Fibroblast of villous mesenchyme (primary cell): ENCODE data around the gene RGS2. TPM values are rescaled to one million over a fixed set of nuclear protein-coding genes. Genes with fewer than 3 reads are reported as not detected.

Source experiments
- DNase-seq: peaks from one replicate; pipeline ENCODE4 v3.0.0-alpha.2; 2010; ENCODE audit warnings: low read depth
- H3K4me3 ChIP-seq: 2 replicates; pipeline ENCODE4 v1.5.1; 2011; ENCODE audit warnings: low read depth, mild to moderate bottlenecking, low read length
- total RNA-seq: library from RNA; depleted of rRNA; stranded (reverse); fragments of >200 nt; gene quantifications from 2 replicates; pipeline ENCODE4 v1.2.3, GENCODE V29; 2012
- TF ChIP-seq, protein P1 (sequence below): IDR thresholded peaks from 2 replicates; pipeline ENCODE4 v1.5.1; 2012; ENCODE audit warnings: low read depth, mild to moderate bottlenecking, low read length; ENCODE audit not compliant: insufficient read depth

Gene RGS2
- total RNA-seq, 1 donor = 25.9 TPM

DNA sequence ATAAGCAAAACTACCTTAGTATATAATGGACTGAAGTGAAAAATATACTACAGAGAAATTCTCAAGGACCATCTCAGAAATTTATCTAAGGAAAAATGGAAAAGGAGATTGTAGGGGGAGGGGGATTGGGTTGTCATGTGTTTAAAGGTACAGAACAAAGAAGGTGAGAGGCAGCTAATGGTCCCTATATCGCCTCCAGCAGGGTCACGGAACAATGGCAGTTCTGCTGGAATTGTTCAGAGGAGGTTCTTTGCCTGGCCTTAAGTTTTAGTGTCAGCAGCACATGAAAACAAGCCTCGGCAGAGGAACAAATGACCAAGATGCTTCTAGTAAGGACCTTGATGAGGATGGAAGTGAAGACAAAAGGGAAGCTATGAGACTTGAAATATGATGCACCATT is 42.0 kb upstream of the RGS2 start:
- no peak for DNase-seq
- H3K4me3 ChIP-seq = no peak overlapping the region
- TF ChIP-seq, protein P1, sequence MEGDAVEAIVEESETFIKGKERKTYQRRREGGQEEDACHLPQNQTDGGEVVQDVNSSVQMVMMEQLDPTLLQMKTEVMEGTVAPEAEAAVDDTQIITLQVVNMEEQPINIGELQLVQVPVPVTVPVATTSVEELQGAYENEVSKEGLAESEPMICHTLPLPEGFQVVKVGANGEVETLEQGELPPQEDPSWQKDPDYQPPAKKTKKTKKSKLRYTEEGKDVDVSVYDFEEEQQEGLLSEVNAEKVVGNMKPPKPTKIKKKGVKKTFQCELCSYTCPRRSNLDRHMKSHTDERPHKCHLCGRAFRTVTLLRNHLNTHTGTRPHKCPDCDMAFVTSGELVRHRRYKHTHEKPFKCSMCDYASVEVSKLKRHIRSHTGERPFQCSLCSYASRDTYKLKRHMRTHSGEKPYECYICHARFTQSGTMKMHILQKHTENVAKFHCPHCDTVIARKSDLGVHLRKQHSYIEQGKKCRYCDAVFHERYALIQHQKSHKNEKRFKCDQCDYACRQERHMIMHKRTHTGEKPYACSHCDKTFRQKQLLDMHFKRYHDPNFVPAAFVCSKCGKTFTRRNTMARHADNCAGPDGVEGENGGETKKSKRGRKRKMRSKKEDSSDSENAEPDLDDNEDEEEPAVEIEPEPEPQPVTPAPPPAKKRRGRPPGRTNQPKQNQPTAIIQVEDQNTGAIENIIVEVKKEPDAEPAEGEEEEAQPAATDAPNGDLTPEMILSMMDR = no peak

DNA sequence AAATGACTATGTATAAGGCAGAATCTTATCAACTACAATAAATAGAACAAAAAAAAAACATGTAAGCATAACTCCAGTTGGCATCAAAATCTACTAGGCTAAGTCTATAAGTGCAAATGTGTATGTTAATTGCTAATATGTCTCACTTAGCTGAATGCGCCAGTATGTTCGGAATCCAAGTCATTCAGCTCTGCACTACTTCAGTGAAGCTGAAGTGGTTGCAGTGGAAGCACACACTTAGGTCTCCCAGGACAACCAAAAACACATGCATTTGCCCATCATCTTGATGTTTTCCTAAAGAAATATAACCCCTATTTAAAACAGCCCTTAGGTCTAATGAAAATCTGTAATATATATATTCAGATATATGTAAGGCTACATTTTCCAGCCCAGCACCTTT is 41.0 kb upstream of the RGS2 start:
- H3K4me3 ChIP-seq = no peak overlapping the region
- TF ChIP-seq, protein P1 = no peak
- no peak for DNase-seq

DNA sequence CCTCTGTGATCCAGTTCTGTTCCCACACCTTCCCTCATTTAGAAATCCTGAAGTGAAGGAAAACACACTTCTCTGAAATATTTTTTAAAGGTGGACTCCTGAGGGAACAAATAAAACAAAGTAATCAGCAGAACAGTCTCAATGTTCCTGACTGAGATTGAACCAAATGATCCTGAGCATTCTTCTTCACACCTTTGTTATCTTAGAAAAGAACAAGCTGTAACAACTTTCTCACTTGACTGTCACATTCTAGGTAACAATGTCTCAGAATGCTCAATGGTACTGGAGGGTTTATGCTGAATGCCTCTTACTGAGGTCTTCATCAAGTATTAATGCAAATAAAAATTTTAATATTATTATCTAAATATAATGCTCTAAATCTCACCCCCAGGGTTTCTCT is 40.4 kb upstream of the RGS2 start:
- no peak for DNase-seq
- TF ChIP-seq, protein P1 = no peak
- H3K4me3 ChIP-seq = no peak overlapping the region

DNA sequence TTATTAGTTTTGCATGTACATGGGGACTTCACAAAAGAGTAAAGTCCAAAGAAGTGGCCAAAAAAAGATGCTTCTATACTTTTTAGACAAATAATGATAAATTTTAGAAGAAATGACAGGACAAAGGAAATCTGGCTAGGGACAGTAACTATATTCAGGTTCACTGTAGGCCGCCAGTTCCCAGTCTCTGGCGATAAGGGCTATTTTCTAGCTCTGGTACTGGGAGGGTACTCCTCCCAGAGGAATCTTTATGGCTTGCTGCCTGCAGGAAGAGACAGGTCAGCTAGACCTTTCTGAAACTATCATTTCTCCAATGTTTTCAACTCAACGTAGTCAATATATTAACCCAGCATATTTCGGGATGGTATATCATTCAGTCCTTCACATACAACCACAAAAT is 37.5 kb upstream of the RGS2 start:
- H3K4me3 ChIP-seq = no peak overlapping the region
- DNase-seq = no peak
- TF ChIP-seq, protein P1 = no peak

DNA sequence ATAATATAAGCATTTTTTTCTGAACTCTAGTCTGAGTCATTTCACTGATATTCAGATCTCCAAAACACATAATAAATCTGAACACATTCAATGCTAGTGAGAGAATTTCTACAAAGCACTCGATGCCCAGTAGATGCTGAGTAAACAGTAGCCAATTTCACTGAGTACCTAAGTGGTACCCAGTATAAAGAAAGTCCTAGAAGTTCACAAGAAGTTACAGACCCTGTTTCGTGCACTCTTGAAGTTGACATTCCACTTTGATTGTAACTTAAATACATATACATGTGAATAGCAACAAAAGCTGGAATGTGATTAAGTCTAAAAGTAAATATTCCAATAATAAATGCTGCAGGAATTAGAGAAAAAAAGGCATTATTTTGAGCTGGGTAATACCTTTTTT is 33.2 kb upstream of the RGS2 start:
- TF ChIP-seq, protein P1 = no peak
- H3K4me3 ChIP-seq = no peak overlapping the region
- DNase-seq = no peak

DNA sequence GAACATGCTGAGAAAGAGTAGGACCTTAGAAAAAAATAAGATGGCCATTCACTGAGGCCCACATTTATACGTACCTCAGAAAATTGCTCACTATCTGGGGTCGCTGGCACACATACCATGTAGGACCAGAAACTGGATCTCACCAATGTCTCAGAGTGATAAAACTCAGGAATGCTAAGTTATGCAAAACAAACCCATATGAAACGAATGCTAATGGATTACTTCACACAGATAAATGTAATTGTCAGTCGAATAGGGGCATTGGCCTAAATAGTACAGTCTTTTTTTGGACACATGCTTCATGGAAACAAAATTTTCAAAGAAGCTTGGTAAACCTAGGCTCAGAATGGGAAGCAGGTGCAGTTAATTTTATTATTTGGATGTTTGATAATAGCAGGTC is 32.6 kb upstream of the RGS2 start:
- TF ChIP-seq, protein P1 = no peak
- no peak overlapping the region for H3K4me3 ChIP-seq
- no peak for DNase-seq

DNA sequence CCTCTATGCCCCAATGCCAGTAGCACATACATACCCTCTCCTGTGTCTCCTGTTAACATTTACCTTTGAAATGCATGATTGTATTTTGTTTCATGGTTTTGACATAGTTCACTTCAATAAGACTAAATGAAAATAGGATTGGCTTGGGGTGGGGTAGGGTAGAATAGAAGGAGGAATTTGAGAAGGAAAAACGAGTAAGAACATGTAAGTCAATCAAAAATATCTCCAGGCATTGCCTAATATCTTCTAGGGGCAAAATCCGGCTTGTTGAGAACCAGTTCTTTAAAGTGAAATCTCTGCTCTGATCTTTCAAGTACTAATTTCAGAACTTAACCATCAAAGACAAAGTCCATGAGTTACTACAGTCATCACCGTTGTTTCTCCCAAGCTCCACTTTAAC is 31.8 kb upstream of the RGS2 start:
- DNase-seq = no peak
- no peak overlapping the region for H3K4me3 ChIP-seq
- TF ChIP-seq, protein P1 = no peak
